ENCODE data around the gene TFAP2E.
"Not testable (repeated sequence)": the region's sequence is repeated elsewhere in the genome, so short reads cannot be mapped to it uniquely, and the experiment has no call there.

TFAP2E gene

DNA sequence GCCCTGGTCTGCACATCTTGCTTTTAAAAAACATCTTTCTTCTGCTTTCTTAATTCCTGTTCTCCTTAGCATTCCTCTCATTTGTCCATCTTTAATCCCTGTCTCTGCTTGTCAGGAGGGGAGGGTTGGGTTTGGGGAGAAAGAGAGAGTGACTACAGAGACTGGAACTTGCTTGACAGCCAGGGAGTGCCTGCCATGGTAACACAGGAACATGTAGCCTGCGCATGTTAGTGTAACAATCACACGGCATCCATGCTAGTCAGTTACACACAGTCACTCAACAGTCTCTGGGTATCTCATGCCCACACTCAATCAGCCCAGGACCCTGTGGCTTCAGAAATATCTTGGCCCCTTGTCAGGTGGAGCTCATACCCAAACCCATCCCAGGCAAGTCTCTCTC is 818 bp upstream of the TFAP2E start:
- TF ChIP-seq, protein P1, sequence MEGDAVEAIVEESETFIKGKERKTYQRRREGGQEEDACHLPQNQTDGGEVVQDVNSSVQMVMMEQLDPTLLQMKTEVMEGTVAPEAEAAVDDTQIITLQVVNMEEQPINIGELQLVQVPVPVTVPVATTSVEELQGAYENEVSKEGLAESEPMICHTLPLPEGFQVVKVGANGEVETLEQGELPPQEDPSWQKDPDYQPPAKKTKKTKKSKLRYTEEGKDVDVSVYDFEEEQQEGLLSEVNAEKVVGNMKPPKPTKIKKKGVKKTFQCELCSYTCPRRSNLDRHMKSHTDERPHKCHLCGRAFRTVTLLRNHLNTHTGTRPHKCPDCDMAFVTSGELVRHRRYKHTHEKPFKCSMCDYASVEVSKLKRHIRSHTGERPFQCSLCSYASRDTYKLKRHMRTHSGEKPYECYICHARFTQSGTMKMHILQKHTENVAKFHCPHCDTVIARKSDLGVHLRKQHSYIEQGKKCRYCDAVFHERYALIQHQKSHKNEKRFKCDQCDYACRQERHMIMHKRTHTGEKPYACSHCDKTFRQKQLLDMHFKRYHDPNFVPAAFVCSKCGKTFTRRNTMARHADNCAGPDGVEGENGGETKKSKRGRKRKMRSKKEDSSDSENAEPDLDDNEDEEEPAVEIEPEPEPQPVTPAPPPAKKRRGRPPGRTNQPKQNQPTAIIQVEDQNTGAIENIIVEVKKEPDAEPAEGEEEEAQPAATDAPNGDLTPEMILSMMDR (IDR thresholded peaks at IDR 0.05; ENCODE audit: low read depth, low read length): no peak
- H3K27me3 ChIP-seq: no peaks in the 10 kb centered on the region
- H3K36me3 ChIP-seq: no peaks in the 10 kb centered on the region
- DNase-seq: no peak
- no peaks in the 10 kb centered on the region for H3K4me1 ChIP-seq
- no peak overlapping the region for H3K4me3 ChIP-seq (ENCODE audit: low read depth, low read length)
- H3K9me3 ChIP-seq: no peaks in the 10 kb centered on the region

GRCh38 chr1:35574125-35574654 is 1.1 kb downstream of the TFAP2E start:
- Histone ChIP-seq H3K4me3 (ENCODE audit: low read depth, low read length) (no peak overlapping the region), H3K36me3 (no peaks in the 10 kb centered on the region), H3K4me1 (no peaks in the 10 kb centered on the region), H3K9me3 (no peaks in the 10 kb centered on the region), H3K27me3 (no peaks in the 10 kb centered on the region)
- TF ChIP-seq, protein P1 (IDR thresholded peaks at IDR 0.05; ENCODE audit: low read depth, low read length): no peak
- DNase-seq: no peak

GRCh38 chr1:35574655-35575415 is 1.7 kb downstream of the TFAP2E start:
- TF ChIP-seq, protein P1 (IDR thresholded peaks at IDR 0.05; ENCODE audit: low read depth, low read length): no peak
- DNase-seq: no peak
- no peak overlapping the region for H3K4me3 ChIP-seq (ENCODE audit: low read depth, low read length)
- no peaks in the 10 kb centered on the region for H3K9me3 ChIP-seq
- H3K27me3 ChIP-seq: no peaks in the 10 kb centered on the region
- H3K36me3 ChIP-seq: no peaks in the 10 kb centered on the region
- no peaks in the 10 kb centered on the region for H3K4me1 ChIP-seq

DNA sequence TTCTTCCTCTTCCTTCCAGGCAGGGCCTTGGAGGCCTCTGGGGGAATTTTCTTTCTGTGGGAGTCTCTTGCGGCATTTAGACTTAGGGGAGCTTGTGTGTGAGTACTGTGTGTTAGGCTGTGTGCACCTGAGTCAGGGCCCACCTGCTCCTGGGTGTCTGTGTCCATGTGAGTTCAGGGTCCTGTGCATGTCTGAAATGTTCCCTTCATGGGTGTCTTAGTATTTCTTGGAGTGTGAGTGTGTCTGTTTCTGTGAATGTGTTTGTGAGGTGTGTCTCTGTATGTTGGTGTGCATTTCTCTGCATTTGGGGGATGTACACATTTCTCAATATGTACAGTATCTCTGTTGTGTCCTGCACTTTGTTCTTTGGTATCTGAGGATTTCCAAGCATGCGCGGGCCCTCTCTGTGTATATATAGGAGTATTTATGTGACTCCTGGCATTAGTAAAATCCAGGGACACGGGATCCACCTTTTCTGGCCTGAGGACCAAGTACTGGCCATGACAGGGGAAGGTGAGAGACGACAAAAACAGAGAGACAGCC is 2.4 kb downstream of the TFAP2E start:
- Histone ChIP-seq H3K9me3 (no peaks in the 10 kb centered on the region), H3K27me3 (no peaks in the 10 kb centered on the region), H3K4me3 (ENCODE audit: low read depth, low read length) (no peak overlapping the region), H3K36me3 (no peaks in the 10 kb centered on the region), H3K4me1 (no peaks in the 10 kb centered on the region)
- TF ChIP-seq, protein P1 (IDR thresholded peaks at IDR 0.05; ENCODE audit: low read depth, low read length): no peak
- DNase-seq: no peak

DNA sequence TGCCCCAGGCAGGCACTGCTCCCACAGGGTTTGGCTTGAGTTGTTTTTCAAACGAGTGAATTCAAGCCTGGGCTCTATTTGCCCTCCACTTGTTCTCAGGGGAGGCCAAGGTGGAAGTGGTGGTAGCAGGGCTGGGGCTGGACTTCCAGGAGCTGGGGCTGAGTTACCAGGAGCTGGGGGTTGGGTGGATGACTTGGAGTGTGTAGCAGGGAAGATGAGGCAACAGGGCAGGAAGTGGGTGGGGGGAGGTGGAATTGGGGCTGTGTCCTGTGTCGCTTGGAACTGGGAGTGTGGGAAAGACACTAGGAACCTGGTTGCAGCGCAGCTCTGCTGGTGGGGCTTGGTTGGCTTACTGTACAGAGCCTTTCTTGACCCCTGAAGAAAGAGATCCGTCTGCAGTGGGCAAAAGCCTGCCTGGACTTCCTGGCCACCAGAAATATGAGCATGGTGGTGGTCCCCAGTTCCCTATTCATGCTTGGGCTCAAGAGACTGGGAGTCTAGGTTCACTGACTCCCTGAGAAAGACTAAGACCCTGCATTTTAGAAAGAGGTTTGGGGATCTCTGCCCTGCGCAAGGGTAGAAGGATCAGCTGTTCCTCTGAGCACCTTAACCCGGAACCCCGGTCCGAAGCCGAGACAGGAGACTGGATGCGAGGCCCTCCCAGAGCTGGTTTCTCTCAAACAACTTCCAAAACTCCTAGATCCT is 3.1 kb downstream of the TFAP2E start:
- no peak for DNase-seq
- Histone ChIP-seq H3K9me3 (no peaks in the 10 kb centered on the region), H3K36me3 (no peaks in the 10 kb centered on the region), H3K27me3 (no peaks in the 10 kb centered on the region), H3K4me3 (ENCODE audit: low read depth, low read length) (no peak overlapping the region), H3K4me1 (no peaks in the 10 kb centered on the region)
- TF ChIP-seq, protein P1 (IDR thresholded peaks at IDR 0.05; ENCODE audit: low read depth, low read length): no peak

- H3K4me3 ChIP-seq (ENCODE audit: low read depth, low read length); H3K36me3 ChIP-seq; H3K27me3 ChIP-seq; H3K4me1 ChIP-seq; H3K9me3 ChIP-seq; DNase-seq: not testable (repeated sequence)
These were observed 3.6 kb downstream of the TFAP2E start for GRCh38 chr1:35576766-35577070.

Data from BE2C (cell line).